Measurements from ENCODE around the gene TOMM5.
"Not testable (repeated sequence)": the region's sequence is repeated elsewhere in the genome, so short reads cannot be mapped to it uniquely, and the experiment has no call there.

The TOMM5 gene

DNA sequence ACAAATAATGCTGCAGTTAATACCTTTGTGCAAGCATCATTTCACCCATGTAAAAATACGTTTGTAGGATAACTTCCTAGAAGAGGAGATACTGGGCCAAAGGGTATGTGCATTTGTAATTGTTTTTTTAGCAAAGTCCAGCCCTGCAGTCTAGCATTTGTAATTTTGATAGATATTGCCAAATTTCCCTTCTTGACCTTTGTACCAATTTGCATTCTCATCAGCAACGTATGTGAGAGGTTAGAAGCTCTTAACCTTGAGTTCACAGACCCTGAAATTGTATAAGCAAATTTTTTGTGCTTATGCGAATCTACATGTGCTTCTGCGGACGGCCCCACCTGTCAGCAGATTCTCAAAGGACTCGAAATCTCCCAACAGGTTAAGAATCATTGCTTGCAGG, 18.6 kb upstream of the TOMM5 start:
- no peak for DNase-seq

DNA sequence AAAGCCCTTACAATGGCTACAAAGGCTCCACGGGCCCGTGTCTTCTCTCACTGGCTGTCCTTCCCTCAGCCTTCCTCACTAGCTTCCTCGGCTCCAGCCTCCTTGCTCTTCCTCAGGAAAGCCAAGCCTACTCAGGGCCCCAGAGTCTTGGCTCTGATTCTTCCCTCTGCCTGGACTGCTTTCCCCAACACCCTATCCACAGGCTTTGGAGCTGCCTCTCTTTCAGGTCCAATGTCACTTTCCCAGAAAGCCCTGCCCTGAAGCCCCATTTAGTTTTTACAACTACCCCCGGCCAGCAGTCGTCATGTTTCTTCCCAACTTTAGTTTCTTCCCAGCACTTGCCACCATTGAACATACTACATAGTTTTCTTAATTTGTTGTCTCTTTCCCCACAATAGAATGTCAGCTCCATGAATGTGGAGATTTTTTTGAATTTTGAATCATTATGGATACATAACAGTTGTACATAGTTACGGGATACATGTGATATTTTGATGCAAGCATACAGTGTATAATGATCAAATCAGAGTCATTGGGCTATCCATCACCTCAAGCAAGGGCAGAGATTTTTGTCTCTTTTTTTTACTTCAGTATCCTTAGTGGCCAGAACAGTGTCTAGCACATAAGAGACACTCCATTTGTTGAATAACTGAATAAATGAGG, 17.5 kb upstream of the TOMM5 start:
- DNase-seq, result no peak

DNA sequence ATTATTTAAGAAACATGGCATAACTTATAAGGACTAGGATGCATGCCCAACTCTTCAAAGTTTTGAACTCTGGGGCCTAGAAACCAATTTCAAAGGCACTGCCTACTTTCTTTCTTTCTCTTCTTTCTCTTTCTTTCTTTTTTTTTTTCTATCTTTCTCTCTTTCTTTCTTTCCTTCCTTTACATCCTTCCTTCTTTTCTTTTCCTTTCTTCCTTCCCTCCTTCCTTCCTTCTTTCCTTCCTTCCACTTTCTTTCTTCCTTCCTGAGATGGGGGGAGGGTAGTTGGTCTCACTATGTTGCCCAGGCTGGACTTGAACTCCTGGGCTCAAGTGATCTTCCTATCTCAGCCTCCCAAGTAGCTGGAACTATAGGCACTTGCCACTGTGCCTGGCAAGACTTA, 15.9 kb upstream of the TOMM5 start:
- no peak for DNase-seq

DNA sequence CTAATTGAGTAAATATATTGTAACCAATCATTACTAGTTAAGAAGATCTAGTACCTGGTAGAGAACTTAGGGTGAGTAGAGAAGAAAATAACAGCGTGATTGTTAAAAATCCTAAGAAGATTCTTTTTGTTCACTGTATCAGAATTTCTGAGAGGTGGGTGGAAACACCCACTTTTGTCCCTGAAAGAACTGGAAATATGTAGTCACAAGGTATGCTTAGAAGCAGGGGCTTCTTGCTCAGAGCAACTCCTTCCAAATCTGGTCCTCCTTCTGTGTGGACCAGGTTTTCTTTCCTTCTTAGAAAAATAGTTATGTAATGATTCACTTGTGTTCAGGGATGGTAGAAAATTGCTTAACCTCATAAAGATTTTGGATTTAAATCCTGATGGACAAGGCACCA, 11.9 kb upstream of the TOMM5 start:
- DNase-seq, result no peak

DNA sequence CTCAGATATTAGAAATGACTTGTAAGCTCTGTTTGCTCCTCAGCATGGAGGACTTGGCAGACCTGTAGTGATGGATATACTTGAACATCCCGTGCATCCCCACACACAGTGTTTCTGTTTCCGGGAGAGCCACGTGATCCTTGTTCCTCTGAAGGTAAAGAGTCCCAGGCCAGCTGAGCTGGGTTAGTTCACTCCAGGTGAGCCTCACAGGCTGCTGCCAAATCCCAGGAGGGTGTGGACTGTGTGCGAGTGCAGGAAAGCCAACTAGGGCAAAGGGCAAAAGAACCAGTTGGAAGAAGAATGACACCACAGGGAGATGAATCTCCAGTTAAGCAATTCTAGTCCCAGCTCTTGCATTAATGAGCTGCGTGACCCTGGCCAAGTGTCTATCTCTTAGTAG, 10.4 kb upstream of the TOMM5 start:
- DNase-seq, result no peak

DNA sequence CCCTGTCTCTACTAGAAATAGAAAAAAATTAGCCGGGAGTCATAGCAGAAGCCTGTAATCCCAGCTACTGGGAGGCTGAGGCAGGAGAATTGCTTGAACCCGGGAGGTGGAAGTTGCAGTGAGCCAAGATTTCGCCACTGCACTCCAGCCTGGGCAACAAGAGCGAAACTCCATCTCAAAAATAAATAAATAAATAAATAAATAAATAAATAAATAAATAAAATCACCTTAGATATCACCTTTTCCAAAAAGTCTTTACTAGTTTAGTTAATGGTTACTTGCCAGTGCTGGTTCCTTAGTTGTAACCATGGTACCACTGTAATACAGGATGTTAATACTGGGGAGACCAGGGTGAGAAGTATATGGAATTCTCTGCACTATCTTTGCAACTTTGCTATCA, 9.7 kb upstream of the TOMM5 start:
- DNase-seq, result not testable (repeated sequence)

DNA sequence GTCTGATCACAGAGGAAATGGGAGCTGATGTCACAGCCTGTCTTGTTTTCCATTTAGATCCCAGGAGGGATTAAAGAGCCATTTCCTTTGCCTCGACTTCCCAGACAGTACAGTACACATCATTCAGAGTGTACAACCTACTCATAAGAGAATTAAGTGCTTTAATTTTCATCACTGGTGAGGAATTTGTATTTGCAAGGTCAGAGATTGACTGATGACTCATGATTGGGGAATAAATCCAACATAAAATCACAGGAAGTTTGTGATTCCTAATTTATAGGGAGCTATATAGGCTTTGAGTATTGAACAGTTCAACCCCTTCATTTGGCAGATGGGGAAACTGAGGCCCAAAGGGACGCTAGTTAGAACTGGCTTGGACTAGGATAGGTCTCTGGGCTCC, 4.1 kb upstream of the TOMM5 start:
- no peak for DNase-seq

DNA sequence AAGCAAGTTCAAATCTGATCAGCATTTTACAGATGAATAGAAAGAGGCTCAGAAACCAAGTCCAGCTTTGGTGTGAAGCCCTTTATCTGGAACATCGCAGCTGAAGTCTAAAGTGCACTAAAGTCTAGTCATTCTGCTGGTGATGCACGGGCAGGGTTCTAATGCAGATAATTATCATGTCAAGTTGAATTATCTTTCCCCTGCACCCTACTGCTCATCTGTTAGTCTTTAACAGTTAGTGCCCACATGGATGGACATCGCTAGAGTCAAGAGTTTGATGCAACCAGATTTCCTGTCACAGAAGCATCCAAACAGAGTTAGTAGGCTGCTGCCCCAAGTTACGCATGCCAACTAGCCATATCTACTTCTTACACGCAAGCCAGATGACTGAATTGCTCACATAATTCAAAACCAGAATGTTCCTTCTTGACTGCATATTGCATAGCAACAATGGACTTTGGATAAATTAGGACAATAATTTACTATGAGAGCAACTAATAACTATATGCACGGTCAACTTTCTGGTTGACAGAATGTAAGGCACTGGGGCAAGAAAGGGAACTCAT, 1.6 kb upstream of the TOMM5 start:
- no peak for DNase-seq

DNA sequence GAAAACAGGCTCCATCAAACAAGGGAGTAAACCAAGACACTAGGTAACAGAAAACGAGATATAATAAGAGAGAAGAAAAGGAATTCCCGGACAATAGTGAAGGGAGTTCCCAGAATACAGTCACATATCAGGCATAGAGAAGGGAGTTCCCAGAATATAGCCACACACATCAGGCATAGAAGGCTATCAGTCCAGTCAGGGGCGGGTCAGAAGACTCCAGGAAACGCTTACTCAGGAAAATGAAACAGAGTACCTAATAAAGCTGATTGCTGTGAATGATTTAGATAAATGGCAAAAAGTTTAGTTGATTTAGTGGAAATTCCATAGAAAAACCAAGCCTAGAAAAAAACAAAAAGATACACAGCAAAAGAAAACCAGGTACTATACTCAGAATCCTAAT, 4.9 kb downstream of the TOMM5 start:
- no peak for DNase-seq

DNA sequence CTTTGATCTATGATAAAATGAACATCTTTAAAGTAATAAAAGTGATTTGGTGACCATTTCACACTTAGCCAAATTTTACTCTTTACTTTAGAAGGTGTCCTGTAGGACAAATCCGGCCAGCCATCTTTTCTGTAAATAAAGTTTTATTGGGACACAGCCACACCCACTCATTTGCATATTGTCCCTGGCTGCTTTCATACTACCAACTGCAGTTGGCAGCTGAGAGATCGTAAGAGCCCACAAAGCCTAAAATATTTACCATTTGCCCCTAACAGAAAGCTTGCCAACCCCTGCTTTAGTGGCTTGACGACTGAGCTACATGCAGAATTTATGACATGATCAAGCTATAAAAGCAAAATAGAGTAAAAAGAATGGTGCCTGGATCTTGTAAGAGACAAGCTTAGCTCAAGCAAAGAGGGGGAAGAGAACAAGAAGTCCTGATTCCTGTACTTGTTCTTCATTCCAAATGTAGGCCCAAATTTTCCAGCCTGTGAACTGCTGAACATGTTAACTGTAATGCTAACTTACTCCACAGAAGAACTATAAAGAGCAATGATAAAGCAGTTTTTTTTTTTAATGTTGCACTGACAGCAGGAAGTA, 8.8 kb downstream of the TOMM5 start:
- DNase-seq, result no peak

DNA sequence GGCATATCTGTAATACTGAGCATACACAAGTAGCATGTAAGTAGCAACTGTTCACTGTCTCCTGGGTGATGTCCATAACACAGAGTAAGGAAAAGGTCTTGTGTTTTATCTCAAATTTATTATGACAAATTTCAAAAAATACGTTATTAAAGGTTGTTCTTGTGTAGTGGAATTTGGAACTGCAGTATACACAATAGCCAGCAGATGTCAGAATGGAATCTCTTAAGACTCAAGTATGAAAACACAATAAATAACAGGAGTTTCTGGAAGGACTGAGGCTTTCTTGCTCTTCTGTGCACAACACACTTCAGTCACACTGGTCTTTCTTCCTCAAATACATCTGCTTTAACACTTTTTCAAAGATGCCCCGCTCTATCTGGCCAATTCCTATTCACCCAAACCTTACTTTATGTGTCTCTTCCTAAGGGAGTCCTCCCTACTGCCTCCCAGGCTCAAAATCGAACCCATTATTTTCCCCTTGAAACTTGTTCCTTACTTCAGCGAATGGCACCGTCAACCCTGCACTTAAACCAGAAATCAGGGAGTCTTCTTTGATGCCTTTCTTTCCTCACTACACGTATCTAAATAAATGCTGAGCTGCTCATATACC, 9.7 kb downstream of the TOMM5 start:
- DNase-seq, result no peak

DNA sequence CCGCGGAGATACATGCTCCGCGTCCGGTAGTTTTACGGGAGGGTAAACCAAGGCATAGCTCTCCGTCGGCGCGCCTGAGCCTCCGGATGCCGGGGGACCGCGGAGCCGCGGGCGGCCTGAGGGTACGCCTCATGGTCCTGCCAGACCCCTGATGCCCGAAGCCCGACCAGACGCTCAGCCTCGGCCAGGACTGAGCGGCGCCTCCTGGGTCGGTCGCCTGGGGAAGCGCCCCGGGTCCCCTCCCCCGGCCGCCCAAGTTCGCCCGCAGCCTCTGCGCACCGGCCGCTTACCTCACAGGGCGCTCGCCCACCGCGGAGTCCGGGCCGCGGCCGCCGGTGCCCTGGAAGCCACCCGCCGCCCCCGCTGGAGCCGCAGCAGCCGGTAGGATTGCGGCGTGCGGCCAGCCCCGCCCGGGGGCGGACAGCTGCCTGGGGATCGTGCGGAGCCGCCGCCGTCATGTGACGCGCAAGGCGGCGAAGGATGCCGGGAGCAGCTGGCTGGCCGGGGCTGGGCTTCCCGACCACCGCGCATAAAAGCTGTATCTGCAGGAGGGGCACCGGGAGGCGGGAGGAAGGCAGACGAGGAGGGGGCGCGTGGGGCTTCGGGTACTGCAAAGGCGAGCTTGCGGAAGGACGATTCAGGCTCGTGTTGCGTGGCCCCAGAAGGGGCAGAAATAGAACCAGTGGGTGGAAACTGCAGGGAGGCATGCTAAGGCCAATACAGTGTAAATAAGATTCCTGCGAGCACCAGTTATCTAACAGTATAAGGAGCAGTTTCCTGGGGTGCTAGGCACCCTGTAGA, 16.3 kb downstream of the TOMM5 start, which contains the start of gene FBXO10:
TSS of gene FBXO10 (minus strand) at position 460 of the 801 bp plus-strand sequence. CDS start 34,612 bp downstream, outside the sequence.
- DNase-seq, result peak; percentile 15 to 31

DNA sequence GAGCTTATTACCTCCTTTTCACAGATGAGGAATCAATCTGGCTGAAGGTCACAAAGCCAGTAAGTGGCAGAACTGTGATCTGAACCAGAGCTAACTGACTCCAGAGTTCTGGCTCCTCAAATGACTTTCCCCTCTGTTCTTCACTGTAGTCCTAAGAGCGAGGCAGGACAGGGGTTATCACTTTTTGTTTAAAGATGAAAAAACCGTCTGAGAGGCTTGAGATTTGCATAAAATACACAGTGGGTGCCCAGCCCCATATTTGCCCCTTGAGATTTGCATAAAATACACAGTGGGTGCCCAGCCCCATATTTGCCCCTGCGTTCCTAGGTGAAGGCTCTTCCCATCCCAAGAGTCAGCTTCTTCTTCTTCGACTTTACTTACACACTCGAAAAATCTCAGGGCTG, 16.9 kb downstream of the TOMM5 start:
- no peak for DNase-seq

DNA sequence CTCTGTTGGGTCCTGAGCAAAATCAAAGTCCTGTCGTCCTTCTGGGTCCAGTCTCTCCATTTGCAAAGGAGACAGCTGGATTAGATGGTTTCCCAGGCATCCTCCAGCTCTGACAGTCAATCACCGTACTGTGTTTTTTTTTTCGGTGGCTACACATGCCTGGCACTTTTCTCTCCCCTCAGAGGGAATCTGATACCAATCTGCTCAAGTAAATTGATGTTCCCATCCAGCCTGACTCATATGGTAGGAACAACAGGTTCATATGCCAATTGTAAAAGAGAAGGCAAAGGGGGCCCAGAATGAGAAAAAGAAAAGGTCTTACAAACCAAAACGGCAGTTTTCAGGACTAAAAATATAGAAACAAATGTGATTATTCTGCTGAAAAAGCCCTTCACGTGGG, 17.4 kb downstream of the TOMM5 start:
- no peak for DNase-seq

DNA sequence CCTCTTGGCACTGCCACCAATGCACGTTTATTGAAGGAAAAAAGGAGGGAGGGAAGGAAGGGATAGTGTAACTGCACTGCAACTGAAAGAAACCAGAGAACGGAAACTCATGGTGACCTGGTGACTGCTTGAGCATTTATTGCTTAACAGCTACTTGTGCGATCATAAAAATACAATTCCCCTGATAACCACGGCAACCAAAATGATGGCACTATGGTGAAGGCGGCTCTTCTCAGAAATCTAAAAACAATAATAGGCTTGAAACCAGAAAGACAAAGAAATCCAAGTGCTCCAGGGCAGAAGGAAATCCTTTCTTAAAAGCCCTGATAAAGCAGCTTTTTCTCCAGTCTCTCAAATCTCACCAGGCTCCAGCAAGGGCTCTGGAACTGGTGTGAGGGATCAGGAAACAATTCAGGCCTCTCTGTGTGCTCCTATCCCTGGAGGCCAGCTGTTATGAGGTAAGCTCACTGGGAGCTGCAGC, 18.1 kb downstream of the TOMM5 start:
- no peak for DNase-seq

DNA sequence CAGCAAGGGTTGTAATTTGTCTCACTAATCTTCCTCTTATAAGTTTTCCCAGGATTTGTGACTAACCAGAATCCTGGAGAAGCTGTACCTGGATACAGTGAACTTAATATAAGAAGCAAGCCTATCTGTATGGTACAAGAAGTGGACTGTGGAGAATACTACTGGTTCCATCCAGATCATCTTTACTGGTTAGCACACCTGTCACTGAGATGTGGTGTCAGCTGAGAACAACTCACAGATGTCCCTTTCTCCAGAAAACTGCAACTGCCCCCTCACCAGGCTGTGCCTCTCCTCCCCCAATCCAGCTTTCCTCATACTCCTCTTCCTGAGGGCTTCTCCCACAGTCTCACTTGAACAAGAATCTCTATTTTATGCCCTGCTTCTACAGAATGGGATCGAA, 21.1 kb downstream of the TOMM5 start:
- no peak for DNase-seq

DNA sequence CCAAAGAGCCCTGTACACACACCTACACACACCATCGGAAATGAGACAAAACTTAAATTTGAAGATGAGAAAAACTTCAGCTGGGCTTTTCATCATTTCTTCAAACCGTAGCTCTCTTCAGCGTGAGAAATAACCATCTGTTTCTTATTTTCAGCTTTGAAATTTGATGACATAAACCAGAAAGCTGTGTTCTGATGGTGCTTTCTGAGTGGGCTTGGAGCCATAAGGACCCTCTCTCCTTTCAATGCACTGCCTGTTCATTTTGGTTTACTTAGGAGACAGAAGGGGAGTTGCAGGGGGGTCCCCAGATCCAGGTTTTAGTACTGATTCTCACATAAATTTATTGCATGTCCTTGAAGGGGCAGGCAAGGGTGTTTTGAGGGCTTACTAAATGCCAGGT, 25.7 kb downstream of the TOMM5 start:
- DNase-seq, result no peak

DNA sequence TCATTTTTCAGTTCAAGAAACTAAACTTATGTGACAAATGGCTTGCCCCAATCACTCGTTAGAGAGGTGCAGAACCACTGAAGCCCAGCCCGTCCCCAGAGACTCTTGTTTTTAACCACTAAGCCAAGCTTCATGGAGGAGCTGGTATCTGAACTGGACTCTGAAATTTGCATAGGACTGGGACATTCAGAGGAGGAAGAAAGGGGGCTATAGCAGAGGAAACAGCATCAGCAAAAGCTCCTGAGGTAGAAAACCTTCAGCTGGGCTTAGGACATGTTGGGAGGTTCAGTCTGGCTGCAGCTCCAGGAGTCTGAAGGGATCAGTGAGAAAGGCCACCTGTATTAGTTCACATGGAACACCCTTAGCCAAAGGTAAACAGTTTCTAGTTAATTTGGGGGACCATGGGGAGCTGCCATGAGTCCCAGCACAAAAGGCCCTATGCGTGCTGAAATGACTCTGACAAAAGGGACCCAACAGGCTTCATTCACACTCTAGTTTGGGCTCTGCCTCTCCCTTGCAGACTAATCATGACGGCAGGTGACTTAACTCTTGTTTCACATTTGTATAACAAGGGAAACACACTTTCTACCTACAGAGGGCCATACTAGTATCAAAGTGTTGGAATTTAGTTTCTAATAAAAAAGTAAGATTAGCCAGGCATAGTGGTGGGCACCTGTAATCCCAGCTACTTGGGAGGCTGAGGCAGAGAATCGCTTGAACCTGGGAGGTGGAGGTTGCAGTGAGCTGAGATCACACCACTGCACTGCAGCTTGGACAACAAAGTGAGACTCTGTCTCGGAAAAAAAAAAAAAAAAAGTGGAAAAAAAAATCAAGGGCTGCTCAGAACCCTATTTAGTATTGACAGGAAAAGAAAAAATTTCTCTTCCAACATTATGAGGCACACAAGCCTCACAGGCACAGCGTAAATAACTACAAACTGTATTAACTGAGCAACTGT, 26.5 kb downstream of the TOMM5 start:
- DNase-seq, result no peak

DNA sequence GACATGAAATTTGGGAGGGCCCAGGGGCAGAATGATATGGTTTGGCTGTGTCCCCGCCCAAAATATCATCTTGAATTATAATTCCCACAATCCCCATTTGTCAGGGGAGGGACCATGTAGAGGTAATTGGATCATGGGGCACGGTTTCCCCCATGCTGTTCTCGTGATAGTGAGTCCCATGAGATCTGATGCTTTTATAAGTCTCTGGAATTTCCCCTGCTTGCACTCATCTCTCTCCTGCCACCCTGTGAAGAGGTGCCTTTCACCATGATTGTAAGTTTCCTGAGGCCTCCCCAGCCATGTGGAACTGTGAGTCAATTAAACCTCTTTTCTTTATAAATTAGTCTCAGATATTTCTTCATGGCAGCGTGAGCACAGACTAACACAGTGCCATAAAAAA, 27.5 kb downstream of the TOMM5 start:
- DNase-seq, result no peak

DNA sequence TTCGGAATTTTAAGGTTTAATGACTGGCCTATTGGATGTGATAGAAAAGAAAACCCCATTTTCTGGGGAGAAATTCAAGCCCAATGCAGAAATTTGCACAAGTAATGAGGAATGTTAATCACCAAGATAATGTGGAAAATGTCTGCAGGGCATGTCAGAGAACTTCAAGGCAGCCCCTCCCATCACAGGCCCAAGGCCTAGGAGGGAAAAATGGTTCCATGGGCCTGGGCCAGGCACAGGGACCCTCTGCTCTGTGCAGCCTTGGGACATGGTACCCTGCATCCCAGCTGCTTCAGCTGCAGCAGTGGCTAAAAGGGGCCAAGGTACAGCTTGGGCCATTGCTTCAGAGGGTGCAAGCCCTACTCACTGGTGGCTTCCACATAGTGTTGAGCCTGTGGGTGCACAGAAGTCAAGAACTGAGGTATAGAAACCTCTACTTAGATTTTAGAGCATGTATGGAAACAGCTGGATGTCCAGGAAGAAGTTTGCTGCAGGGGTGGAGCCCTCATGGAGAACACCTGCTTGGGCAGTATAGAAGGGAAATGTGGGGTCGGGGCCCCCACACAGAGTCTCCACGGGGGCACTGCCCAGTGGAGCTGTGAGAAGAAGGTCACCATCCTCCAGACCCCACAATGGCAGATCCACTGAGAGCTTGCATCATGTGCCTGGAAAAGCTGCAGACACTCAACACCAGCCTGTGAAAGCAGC, 28.4 kb downstream of the TOMM5 start:
- no peak for DNase-seq

DNA sequence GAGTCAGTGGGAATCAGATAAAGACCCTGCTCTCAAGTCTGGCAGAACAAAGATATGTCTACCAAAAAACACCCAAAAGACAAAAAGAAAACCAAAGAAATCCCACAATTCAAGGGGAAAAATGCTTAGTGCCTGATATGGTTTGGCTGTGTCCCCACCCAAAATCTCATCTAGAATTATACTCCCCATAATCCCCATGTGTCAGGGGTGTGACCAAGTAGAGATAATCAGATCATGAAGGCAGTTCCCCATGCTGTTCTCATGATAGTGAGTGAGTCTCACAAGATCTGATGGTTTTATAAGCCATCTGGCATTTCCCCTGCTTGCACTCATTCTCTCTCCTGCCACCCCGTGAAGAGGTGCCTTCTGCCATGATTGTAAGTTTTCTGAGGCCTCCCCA, 29.6 kb downstream of the TOMM5 start:
- no peak for DNase-seq

All from stimulated activated CD4-positive, alpha-beta T cell treated with anti-CD3 and anti-CD28 coated beads, Interleukin-4, amount 100 ng/mL, for 4 hours (primary cell).